ENCODE data around the gene ADSL.
A peak's percentile ranks its signal among the peaks of the same experiment; 100 is the strongest.
"Not testable (repeated sequence)": the region's sequence is repeated elsewhere in the genome, so short reads cannot be mapped to it uniquely, and the experiment has no call there.

Gene ADSL

DNA sequence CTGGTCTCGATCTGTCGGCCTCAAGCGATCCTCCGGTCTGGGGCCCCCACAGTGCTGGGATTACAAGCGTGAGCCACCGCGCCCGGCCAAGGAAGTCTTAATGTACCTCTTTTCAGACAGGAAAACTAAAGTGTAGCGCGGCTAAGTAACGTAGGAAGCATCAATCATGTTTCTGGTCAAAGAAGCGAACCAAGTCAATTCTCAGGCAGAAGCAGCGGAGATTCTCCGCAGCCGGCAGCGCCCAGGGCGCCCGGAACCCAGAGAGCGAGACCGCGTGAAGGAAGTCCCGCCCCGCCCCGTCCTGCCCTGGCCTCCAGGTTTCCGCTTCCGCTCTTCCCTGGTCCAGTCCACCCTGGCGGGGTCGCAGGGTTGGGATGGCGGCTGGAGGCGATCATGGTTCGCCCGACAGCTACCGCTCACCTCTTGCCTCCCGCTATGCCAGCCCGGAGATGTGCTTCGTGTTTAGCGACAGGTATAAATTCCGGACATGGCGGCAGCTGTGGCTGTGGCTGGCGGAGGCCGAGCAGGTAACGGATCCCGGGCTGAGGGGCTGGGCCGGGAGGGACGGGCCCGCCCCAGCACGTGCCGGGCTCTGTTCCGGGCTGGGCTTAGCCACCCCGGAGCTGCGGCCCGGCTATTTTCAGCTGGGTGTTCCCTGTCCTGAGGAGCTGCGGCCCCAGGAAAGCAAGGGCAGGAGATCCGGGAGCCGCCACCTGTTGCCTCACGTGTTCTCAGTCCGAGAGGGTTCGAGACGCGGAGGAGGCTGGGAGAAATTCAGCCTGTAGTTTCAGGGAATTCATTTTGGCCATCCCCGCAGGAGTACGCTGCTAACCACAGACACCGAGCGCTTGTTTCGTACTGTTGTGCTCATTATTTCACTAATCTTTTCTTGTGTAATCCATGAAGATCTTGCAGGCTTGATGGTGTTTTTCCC is at the start of gene ADSL:
Gene ADSL (plus strand): TSS at position 316 of the 934 bp plus-strand sequence. CDS start 59 bp downstream, at position 375.
- peak; percentile 87 for DNase-seq

DNA sequence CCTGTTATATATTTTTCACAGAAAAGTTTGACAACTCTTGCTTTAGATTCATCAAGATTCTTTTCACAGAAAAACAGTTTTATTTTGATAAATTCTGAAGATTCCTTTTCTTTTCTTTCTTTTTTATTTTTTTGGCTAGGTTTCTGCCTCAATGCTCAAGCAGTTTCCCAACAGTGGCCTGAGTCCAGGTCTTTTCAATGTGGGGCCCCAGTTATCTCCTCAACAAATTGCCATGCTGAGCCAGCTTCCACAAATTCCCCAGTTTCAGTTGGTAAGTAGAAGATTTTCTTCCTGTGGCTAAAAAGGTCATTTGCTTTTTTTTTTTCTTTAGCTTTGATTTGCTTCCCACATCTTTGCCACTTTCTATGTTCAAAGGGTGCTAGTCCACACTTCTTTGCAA is 46.0 kb upstream of the ADSL start:
- no peak for DNase-seq

DNA sequence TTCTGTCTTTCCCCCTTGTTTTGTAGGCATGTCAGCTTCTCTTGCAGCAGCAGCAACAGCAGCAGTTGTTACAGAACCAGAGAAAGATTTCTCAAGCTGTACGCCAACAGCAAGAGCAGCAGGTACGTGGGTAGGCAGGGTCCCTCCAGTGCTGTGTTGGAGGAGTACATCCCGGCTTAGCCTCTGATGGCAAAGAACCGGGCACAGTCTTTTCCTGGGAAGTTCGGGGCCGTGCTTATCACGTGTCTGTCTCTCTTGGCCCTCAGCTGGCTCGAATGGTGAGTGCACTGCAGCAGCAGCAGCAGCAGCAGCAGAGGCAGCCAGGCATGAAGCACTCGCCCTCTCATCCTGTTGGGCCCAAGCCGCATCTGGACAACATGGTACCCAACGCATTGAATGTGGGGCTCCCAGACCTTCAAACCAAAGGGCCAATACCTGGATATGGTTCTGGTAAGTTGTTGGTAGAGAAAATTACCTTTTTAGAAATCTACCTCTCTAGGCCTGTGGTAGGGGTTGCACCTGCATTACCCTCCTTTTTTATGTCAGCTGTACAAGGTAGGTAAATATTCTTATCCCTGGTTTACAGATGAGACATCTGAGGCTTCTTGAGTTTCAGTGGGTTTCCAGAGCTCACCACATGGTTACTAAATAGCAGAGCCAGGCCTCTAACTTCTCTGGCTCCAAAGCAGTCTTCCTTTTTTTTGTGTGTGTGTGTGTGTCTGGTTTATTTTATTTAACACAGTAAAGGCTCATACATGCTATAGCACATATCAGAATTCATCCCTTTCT is 45.2 kb upstream of the ADSL start:
- DNase-seq: no peak

DNA sequence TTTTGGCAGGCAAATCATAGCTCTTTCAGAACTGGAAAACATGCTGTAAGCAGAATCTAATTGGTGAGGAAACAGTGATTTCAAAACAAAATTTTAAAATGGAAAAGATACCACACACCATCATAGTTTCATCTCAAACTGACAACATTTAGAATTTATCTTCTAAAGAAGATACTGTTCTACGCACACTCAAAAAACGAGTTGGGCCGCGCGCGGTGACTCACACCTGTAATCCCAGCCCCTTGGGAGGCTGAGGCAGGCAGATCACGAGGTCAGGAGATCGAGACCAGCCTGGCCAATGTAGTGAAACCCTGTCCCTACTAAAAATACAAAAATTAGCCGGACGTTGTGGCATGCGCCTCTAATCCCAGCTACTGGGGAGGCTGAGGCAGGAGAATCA is 44.2 kb upstream of the ADSL start:
- no peak for DNase-seq

DNA sequence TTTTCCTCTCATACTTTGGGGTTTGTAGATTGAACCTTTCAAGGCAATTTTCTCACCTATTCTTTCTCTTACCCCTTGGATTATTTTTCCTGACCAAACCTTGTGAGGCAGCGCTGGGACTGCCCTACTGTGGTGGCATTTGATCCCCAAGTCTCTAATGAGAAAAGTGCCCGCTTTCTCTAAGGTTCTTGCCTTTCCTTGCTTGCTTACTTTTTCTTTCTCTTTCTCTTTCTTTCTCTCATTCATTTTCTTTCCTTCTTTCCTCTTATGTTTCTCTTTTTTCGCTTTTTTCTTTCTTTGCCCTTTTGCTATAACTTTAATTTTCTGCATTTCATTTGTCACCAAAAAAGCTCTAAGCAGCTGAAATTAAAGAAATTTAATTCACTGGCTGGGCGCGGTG is 40.7 kb upstream of the ADSL start:
- DNase-seq: no peak

DNA sequence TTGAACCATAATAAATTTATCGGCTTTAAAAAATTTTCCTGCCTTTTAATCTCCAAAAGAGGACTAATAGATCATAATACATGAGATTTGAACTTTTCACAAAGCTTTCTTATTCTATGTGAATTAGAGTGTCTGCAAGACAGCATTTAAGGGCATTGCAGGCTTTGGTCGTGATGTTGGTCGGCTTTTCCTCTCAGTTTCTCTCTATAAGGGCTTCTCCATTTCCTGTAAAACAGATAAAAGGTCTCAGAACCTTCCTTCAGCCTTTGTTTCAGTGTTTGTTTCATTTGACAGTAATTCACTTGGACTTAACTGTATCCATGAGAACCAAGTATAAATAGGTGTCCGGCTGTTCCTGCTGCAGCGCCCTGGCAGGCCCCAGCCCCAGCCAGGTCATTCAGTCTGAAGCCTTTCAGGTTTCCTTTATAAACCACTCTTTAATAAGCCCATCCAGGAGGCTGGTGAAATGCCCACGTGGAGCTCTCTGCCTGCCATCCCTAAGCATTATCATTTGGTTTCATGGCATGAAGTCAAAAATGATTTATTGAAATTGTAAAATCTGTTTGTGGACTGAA is 37.2 kb upstream of the ADSL start:
- DNase-seq: no peak

DNA sequence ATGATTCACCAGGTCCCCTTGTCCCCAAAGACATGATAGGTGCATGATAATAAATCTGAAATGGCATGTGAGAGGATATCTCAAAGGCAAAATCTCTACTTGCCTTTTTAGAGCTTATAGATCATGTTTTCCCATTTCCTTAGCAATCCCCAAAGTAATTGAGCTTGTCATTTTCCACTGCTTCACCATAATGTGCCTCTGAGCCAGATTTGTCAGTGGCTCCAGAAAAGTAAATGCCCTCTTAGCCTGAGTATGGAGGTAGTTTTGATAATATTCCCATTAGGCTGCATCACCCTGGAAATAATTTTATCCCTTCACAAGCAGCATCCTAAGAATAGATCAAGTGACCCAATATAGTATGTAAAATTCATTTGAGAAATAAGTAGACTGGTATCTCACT is 36.7 kb upstream of the ADSL start:
- DNase-seq: no peak

DNA sequence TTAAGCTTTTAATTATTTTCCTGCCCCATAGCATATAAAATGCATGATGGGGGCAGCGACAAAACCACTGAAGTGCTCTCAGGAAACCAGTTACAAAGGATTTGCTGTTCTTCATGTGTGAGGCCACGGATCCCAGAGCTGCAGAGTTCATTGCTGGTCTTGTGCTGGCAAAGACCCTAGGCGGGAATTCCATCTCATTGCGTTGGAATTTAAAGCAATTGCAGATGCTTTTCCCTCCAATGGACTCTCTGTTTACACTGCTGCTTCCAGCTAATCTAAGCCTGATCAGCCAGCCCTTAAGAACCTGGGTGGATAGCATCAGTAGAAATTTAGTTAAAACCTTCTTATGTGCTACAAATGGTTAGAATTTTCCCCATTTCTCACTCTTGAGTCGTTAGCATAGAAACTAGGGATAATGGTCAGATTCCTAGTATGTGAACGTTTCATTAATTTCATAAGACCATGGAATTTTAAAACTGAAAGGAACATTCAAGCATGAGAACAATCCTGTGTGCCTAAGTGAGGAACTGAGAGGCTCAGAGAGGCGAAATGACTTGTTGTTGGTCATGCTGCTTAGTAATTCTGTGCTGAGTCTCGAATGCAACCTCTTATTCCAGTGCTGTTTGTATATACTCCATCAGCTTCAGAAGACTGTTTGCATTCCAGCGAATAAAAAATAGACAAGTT is 36.1 kb upstream of the ADSL start:
- no peak for DNase-seq

DNA sequence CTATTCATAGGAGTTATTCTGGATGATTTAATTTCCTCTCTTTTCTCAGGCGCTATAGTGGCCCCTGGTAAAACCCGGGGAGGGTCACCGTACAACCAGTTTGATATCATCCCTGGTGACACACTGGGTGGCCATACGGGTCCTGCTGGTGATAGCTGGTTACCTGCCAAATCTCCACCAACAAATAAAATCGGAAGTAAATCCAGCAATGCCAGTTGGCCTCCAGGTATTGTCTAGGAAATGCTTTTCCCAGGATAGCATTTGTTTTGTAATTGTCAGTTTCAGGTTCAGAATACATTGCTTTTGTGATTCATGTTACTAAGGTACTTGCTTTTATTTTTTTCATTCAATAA is 35.6 kb upstream of the ADSL start:
- DNase-seq: no peak

DNA sequence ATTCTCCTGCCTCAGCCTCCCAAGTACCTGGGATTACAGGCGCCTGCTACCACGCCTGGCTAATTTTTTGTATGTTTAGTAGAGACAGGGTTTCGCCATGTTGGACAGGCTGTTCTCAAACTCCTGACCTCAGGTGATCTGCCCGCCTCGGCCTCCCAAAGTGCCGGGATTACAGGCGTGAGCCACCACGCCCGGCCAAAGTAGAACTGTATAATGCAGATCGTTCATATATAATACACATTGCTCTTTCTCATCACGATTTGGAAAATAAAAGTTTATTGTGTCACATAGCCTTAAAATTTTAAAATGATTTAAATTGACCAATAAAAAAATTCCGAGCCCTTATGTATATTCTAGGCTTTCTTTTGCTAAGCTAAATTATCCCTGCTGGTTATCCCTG is 34.7 kb upstream of the ADSL start:
- DNase-seq: not testable (repeated sequence)

DNA sequence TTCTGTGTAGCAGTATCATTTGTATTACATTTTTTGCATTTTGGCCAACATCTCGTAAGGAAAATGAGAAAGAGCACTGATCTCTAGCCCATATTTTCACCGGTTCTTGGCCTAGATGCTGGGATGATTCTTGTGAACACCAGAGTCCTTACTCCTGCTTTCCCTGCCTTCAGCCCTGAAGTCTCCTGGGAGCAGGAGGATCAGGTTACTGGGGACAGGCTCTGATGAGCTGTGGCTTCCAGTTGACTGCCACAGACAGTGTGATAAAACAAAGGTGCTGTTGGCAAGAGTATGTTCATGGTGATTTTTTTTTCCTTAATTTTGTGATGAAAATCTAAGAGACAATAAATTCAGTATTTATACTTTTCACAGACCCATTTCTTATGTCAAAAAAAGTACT is 34.2 kb upstream of the ADSL start:
- no peak for DNase-seq

DNA sequence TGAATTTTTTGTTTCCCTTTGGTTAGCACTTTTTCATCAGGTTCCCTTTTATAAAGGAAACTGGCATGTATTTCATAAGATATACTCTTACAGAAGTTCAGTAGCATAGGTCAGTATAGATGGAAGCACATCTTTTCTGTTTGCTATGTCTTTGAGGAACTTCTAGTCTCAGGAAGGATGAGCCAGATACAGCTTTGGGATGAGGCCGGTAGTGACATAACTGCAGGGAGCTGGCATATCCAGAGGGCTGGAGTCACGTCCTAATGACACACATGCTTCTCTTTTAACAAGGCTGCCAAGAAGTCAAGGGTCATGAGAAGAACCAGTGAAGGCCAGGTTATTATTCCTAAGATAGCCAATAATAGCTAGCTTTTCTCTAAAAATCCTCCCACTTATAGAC is 33.3 kb upstream of the ADSL start:
- no peak for DNase-seq

DNA sequence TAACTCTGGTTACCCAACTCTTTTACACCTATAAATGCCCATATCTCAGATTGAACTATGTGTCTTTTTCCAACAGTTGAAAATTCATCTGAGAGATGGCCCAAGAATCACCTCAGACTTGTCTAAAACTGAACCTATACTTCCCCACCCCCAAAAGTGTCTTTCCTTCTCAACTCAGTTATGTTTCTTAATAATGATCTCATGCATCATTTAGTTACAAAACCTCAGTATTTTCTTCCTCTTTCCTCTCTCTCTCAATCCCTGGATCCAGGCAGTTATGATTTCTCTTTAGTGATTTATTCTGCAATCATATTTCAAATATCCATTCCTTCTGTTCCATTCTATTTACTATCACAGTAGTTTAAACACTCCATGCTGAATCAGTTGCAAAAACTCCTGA is 32.3 kb upstream of the ADSL start:
- no peak for DNase-seq

DNA sequence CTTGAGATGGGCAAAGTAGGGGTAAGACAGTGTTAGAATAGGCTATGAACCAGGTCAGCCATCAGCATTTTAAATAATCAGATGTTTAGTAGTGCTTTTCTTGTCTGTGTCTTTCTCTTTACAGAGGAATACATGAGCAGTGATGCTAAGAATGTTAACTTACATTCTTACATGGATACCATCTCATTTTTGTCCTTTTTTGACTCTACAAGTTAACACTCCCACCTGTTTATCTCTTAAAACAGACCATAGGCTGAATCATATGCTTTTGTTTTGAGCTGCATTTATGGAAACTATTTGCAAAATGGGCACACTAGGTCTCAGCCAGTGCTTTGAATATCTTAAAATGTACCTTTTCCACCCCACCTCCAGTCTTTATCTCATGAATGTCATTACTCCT is 25.6 kb upstream of the ADSL start:
- DNase-seq: no peak

DNA sequence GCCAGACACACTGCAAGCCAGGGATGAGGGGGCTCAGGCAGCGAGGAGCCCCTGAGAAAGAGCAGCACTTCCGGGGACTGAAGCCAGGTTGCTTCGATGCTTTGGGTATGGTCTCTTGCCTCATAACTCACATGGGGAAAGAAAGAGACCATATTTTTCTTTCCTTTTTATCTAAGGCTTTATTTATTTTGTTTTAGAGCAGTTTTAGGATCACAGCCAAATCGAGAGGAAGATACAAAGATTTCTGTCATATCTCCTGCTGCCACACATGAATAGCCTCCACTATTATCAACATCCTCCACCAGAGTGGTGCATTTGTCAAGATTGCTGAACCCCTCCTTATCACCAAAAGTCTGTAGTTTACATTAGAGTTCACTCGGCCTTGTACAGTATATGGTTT is 24.3 kb upstream of the ADSL start:
- no peak for DNase-seq

DNA sequence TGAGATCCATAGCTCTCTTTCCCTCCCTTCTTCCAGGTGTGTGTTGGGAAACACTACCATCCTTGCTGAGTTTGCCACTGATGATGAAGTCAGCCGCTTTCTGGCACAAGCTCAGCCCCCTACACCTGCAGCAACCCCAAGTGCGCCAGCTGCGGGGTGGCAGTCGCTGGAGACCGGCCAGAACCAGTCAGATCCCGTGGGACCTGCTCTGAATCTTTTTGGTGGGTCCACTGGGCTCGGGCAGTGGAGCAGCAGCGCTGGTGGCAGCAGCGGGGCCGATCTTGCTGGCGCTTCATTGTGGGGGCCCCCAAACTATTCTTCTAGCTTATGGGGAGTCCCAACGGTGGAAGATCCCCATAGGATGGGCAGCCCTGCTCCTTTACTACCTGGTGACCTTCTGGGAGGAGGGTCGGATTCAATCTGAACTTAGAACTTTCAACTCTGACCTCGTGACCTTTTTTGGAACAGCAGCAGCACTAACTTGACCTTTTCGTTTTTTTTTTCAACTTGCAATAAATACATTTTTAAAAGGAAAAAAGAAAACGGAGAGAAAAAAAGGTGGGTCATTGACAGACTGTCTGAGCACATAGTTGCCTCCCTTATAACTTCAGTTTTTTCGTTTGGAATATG is 23.4 kb upstream of the ADSL start:
- no peak for DNase-seq

DNA sequence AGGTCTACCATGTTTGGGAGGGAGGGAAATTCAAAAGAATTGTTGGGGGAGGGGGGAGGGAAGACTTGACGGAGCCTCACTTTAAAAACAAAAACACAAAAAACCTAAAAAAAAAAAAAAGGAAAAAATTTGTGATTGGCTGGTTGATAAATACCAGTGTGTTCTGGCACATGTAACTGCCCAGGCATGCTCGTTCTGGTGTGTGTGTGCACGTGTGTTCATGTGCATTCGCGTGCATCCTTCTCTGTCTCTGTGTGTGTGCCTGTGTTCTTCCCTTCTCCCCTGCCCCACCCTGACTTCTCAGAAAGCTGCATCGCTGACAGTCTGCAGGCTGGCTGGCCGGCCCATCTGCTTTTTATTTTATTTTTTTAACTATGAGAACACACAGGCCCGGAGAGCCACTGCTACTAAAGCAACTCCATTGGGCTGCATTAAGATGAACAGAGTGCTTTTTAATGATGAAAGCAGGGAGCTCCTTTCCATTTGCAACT is 22.6 kb upstream of the ADSL start:
- DNase-seq: no peak

DNA sequence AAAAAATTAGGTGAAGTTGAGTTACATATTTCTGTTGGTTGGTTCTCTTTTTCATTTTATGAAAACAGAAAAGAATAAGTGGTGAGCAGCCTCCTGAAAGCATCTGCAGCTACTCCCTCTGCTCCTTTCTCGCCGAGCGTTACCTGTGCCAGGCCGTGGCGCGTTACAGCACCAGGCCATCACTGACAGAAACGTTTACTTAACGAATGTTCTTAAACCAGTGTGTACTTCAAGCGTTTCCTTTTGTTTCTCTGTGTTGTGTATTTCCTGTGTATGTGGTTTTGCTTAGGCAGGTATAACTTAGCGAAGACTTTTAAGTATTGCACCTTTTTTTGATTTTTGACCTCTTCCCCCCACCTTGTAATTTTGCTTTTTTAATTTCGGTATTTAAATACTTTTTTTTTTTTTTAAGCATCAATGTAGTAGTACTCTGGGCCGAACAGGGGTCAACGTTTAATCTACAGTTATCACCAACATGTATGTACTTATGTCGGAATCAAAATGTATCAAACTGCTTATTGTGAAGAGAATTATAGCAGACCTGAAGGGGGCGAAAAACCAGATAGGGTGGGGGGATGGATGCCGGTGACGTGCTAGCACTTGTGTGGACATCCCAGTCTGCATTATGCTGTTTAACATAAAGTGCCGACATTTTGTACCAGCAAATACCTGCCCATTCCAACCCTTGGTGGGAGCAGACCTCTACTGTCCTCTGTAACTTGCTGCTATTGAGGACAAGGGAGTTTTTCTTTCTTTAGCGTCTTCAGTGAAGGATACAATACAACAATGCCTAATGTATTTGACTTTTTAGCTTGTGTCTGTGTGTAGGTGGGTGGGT is 21.6 kb upstream of the ADSL start:
- no peak for DNase-seq

DNA sequence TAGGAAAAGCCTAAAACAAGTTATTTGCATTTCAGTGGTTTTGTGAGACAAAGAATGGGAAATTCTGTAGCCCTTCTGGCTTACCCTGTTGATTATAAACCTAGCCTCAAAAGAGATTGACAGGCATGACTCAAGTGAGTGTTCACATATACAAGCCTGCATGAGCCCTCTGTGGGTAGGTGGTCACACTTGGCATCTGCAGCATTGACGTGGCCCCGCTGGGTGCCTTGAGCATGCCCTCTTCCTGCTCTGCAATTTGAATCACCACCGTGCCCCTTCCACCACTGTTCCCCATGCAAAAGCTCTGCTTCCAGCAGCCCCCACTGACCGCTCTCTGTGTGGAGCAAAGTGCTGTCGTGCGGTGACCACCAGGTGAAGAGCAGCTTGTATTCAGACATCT is 21.0 kb upstream of the ADSL start:
- DNase-seq: no peak

DNA sequence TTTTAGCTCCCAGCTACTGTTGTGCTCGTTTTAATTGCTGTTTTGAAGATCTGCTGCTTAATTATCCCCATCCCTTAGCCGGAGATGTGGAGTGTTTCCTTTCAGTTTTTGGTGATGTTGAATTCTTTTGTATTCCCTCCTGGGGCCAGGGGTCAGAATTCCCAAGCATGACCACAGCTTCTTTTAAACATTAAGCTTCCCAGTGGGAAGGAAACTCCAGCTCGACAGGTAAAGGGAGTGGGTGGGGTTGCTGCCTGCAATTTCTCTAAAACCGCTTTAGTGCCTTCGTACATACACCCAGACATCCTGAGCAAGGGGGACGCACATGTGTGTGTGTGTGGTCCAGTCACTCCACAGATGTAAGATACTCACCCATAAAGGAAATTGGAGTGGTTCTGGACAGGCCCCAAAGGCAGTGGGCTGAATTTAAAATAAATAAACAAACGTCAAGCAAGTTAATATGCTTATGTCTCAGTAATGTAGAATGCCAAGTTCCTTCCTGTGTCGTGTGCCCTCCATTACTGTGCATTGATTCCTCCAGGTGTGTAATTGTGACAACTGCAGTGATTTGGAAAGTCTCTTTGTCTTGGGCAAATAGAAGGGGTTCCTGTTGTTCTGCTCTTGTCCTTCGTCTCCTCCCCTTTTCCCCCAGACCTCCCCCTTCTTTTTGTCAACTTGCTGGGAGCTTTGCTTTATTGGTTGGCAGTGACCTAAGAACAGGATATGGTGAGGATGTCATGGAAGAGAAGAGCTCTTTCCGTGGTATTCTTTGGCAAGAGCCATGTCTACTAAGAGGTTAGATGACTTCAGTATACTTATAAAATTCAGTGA is 19.2 kb upstream of the ADSL start:
- no peak for DNase-seq

Measured in midbrain (tissue), 1 donor.